Measurements from ENCODE around the gene BICRA.

Gene BICRA

DNA sequence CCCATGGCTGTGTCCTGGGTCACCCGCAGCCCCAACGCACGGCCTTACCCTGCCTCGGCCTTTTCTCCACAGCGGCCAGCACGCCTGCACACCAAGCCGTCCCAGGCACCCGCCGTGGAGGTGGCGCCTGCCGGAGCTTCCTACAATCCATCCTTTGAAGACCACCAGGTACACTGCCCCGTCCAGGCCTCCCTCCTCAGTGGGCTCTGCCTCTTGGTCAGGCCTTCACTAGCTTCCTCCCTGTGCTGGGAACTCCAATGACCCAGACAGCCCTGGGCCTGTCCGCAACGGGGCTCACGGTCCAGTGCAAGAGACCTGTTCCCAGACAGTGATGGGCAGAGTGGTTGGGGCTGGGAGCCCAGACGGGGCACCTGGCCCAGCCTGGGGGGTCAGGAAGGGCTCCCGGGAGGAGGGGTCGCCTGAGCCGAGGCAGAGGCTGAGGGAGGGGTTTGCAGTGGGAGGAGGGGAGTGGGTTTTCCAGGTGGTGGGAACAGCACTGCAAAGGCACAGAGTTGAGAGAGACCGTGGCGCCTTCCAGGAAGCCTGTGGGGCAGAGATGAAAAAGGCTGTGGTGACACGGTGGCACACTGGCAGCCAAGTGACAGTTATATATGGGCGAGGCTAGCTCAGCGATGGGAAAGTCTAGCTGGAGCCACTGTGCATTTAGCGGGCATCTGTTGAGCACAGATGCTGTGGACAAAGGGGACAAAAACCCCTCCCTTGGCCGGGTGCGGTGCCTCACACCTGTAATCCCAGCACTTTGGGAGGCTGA is 143.7 kb downstream of the BICRA start:
- DNase-seq: no peak

Data from bone marrow (tissue), 2 donors.